Measurements from ENCODE around the gene DENND11. TPM values are rescaled to one million over a fixed set of nuclear protein-coding genes. Genes with fewer than 3 reads are reported as not detected.

Gene DENND11
- total and polyA plus RNA-seq, 2 donors (not counting 1 experiment from before 2014, with no cell fraction given): 26.4 to 79.5 TPM

GRCh38 chr7:141679014-141679413, 23.0 kb downstream of the DENND11 start:
- peaks cover 5% of the 10 kb centered on the region for H4K20me1 ChIP-seq (ENCODE audit: control insufficient read depth, insufficient read depth, low read length, poor library complexity, severe bottlenecking)
- TF ChIP-seq CTCF (IDR thresholded peaks at IDR 0.05): no peak
- no peak for TF ChIP-seq EZH2 (IDR thresholded peaks at IDR 0.05; ENCODE audit: borderline replicate concordance, insufficient read depth, low read depth, low read length, poor library complexity, severe bottlenecking)
- H2AFZ ChIP-seq (ENCODE audit: insufficient read depth, low read depth, low read length, poor library complexity, severe bottlenecking): no peak overlapping the region
- no peak overlapping the region for H3K27ac Mint-ChIP-seq
- intact Hi-C loops (cut with micrococcal nuclease): no loop called here
- peaks cover 15% of the 10 kb centered on the region for H3K4me1 Mint-ChIP-seq
- no peaks in the 10 kb centered on the region for H3K27me3 ChIP-seq (replicated peaks in 1 of 4; ENCODE audit: control extremely low read depth in 1 of 4, control insufficient read depth in 3 of 4, insufficient read depth in 4 of 4, low read length in 3 of 4)
- H3K9me3 ChIP-seq (ENCODE audit: control extremely low read depth in 1 of 3, control insufficient read depth in 2 of 3, insufficient read depth in 1 of 3, low read length in 2 of 3): no peaks in the 10 kb centered on the region
- peaks cover 4 to 32% of the 10 kb centered on the region in 2 experiments for H3K36me3 ChIP-seq (replicated peaks in 1 of 2; ENCODE audit: control extremely low read depth in 1 of 2, control insufficient read depth in 1 of 2, extremely low read depth in 1 of 2, insufficient read depth in 2 of 2, low read length in 1 of 2)
- H3K4me2 ChIP-seq (replicated peaks; ENCODE audit: low read depth, low read length, poor library complexity, severe bottlenecking): no peak overlapping the region
- H3K27ac ChIP-seq (ENCODE audit: low read length in 2 of 2): no peak overlapping the region
- no peaks in the 10 kb centered on the region for H3K4me1 ChIP-seq (ENCODE audit: control insufficient read depth in 2 of 2, insufficient read depth in 2 of 2, low read length in 2 of 2)
- H3K4me3 ChIP-seq (ENCODE audit: control extremely low read depth in 1 of 5, extremely low read depth in 1 of 5, insufficient read depth in 1 of 5, low read depth in 2 of 5, low read length in 4 of 5): no peak overlapping the region
- DNase-seq: no peak
- no peaks in the 10 kb centered on the region for H3K9me3 Mint-ChIP-seq (ENCODE audit: insufficient read depth)
- no peak overlapping the region for H3K4me3 Mint-ChIP-seq
- H3K9ac ChIP-seq (ENCODE audit: low read length): no peak overlapping the region
- ChIA-PET POLR2A (no interaction called here), CTCF (no interaction called here)
- no peaks in the 10 kb centered on the region for H3K79me2 ChIP-seq (ENCODE audit: control insufficient read depth, insufficient read depth, low read length)
- ATAC-seq (ENCODE audit: low read depth): no peak
- H3K27me3 Mint-ChIP-seq: no peaks in the 10 kb centered on the region

GRCh38 chr7:141676618-141677017, 25.3 kb downstream of the DENND11 start:
- H3K4me3 ChIP-seq (ENCODE audit: control extremely low read depth in 1 of 5, extremely low read depth in 1 of 5, insufficient read depth in 1 of 5, low read depth in 2 of 5, low read length in 4 of 5): no peak overlapping the region
- Mint-ChIP-seq H3K9me3 (ENCODE audit: insufficient read depth) (no peaks in the 10 kb centered on the region), H3K4me3 (no peak overlapping the region), H3K4me1 (peaks cover 15% of the 10 kb centered on the region), H3K27me3 (no peaks in the 10 kb centered on the region), H3K27ac (no peak overlapping the region)
- ChIA-PET POLR2A (no interaction called here), CTCF (interaction anchor here (1.1 kb wide), 1 partner anchor 11 kb away, joined by 3 read pairs; no protein-coding TSS in a partner anchor)
- ATAC-seq (ENCODE audit: low read depth) (no peak), DNase-seq (no peak)
- 41% methylated on average over 3 of the region's 3 CpGs for WGBS (ENCODE audit: insufficient coverage)
- TF ChIP-seq CTCF (IDR thresholded peaks at IDR 0.05) (no peak), EZH2 (IDR thresholded peaks at IDR 0.05; ENCODE audit: borderline replicate concordance, insufficient read depth, low read depth, low read length, poor library complexity, severe bottlenecking) (no peak)
- no peaks in the 10 kb centered on the region for H4K20me1 ChIP-seq (ENCODE audit: control insufficient read depth, insufficient read depth, low read length, poor library complexity, severe bottlenecking)
- H3K79me2 ChIP-seq (ENCODE audit: control insufficient read depth, insufficient read depth, low read length): no peaks in the 10 kb centered on the region
- no peak overlapping the region for H3K4me2 ChIP-seq (replicated peaks; ENCODE audit: low read depth, low read length, poor library complexity, severe bottlenecking)
- H3K27ac ChIP-seq (ENCODE audit: low read length in 2 of 2): no peak overlapping the region
- H3K36me3 ChIP-seq (replicated peaks in 1 of 2; ENCODE audit: control extremely low read depth in 1 of 2, control insufficient read depth in 1 of 2, extremely low read depth in 1 of 2, insufficient read depth in 2 of 2, low read length in 1 of 2): peaks cover 2 to 43% of the 10 kb centered on the region in 2 experiments
- intact Hi-C loops (cut with micrococcal nuclease): no loop called here
- H3K9me3 ChIP-seq (ENCODE audit: control extremely low read depth in 1 of 3, control insufficient read depth in 2 of 3, insufficient read depth in 1 of 3, low read length in 2 of 3): no peaks in the 10 kb centered on the region
- no peak overlapping the region for H2AFZ ChIP-seq (ENCODE audit: insufficient read depth, low read depth, low read length, poor library complexity, severe bottlenecking)
- H3K27me3 ChIP-seq (replicated peaks in 1 of 4; ENCODE audit: control extremely low read depth in 1 of 4, control insufficient read depth in 3 of 4, insufficient read depth in 4 of 4, low read length in 3 of 4): no peaks in the 10 kb centered on the region
- H3K9ac ChIP-seq (ENCODE audit: low read length): no peak overlapping the region
- H3K4me1 ChIP-seq (ENCODE audit: control insufficient read depth in 2 of 2, insufficient read depth in 2 of 2, low read length in 2 of 2): no peaks in the 10 kb centered on the region
